ENCODE data around the gene CATSPERB.
"Not testable (repeated sequence)": the region's sequence is repeated elsewhere in the genome, so short reads cannot be mapped to it uniquely, and the experiment has no call there.

The CATSPERB gene

GRCh38 chr14:91750634-91751198 is 18.8 kb upstream of the CATSPERB start:
- H3K4me3 ChIP-seq (ENCODE audit: low read depth, low read length): no peak overlapping the region
- DNase-seq (ENCODE audit: low read depth): no peak
- no peak for TF ChIP-seq CTCF (conservative IDR thresholded peaks at IDR 0.05; ENCODE audit: low read depth, low read length)

DNA sequence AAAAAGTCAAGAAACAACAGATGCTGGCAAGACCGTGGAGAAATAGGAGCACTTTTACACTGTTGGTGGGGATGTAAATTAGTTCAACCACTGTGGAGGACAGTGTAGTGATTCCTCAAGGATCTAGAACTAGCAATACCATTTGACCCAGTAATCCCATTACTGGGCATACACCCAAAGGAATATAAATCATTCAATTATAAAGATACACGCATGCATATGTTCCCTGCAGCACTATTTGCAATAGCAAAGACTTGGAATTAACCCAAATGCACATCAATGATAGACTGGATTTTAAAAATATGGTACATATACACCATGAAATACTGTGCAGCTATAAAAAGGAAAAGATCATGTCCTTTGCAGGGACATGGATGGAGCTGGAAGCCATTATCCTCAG is 18.0 kb upstream of the CATSPERB start:
- no peak for DNase-seq (ENCODE audit: low read depth)
- no peak overlapping the region for H3K4me3 ChIP-seq (ENCODE audit: low read depth, low read length)
- no peak for TF ChIP-seq CTCF (conservative IDR thresholded peaks at IDR 0.05; ENCODE audit: low read depth, low read length)

- H3K4me3 ChIP-seq (ENCODE audit: low read depth, low read length): no peak overlapping the region
- TF ChIP-seq CTCF (conservative IDR thresholded peaks at IDR 0.05; ENCODE audit: low read depth, low read length): no peak
- DNase-seq (ENCODE audit: low read depth): no peak
These were observed 16.2 kb upstream of the CATSPERB start for GRCh38 chr14:91748049-91748448.

- TF ChIP-seq CTCF (conservative IDR thresholded peaks at IDR 0.05; ENCODE audit: low read depth, low read length): no peak
- peak; percentile 3 for DNase-seq (ENCODE audit: low read depth)
- H3K4me3 ChIP-seq (ENCODE audit: low read depth, low read length): no peak overlapping the region
These were observed 13.5 kb upstream of the CATSPERB start for GRCh38 chr14:91745344-91745743.

GRCh38 chr14:91744068-91744480 is 12.2 kb upstream of the CATSPERB start:
- no peak for TF ChIP-seq CTCF (conservative IDR thresholded peaks at IDR 0.05; ENCODE audit: low read depth, low read length)
- H3K4me3 ChIP-seq (ENCODE audit: low read depth, low read length): no peak overlapping the region
- DNase-seq (ENCODE audit: low read depth): peak; percentile 6

- H3K4me3 ChIP-seq (ENCODE audit: low read depth, low read length): no peak overlapping the region
- TF ChIP-seq CTCF (conservative IDR thresholded peaks at IDR 0.05; ENCODE audit: low read depth, low read length): no peak
- DNase-seq (ENCODE audit: low read depth): no peak
These were observed 11.4 kb upstream of the CATSPERB start for GRCh38 chr14:91743305-91743653.

- no peak overlapping the region for H3K4me3 ChIP-seq (ENCODE audit: low read depth, low read length)
- no peak for DNase-seq (ENCODE audit: low read depth)
- no peak for TF ChIP-seq CTCF (conservative IDR thresholded peaks at IDR 0.05; ENCODE audit: low read depth, low read length)
These were observed 10.9 kb upstream of the CATSPERB start for GRCh38 chr14:91742621-91743304.

DNA sequence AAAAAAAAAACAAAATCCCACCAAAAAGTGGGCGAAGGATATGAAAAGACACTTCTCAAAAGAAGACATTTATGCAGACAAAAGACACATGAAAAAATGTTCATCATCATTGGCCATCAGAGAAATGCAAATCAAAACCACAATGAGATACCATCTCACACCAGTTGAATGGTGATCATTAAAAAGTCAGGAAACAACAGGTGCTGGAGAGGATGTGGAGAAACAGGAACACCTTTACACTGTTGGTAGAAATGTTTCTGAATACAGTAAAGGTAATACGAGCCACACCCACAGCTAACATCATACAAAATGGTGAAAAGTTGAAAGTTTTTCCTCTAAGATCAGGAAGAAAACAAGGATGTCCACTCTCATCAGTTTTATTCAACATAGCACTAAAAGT is 8.0 kb upstream of the CATSPERB start:
- not testable (repeated sequence) for DNase-seq (ENCODE audit: low read depth); H3K4me3 ChIP-seq (ENCODE audit: low read depth, low read length)

Measured in choroid plexus epithelial cell (primary cell).